NCI-H2227 (cell line): ENCODE measurements around the gene SLC37A1.

Source experiments
- DNase-seq: peaks from one replicate; lab custom pipeline; 2025; ENCODE audit not compliant: unreplicated experiment; lab: John Stamatoyannopoulos, UW

SLC37A1 gene

DNA sequence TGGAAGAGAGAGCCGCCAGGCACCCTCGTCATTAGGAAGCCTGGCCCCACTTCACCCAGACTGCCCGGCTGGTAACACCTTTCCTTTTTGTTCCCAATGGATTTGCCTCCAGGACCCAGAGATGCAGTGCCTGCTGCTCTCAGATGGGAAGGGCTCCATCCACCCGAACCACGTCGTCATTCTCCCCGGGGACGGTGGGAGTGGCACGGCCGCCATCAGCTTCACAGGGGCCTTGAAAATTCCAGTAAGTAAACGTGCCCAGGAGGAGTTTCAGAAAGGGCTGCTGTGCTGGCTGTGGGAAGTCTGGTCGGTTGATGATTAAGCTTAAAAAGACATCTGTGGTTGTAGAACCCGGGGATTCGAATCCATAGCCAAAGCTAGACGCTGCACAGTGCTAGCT lies 45.2 kb downstream of the SLC37A1 start:
- no peak for DNase-seq

DNA sequence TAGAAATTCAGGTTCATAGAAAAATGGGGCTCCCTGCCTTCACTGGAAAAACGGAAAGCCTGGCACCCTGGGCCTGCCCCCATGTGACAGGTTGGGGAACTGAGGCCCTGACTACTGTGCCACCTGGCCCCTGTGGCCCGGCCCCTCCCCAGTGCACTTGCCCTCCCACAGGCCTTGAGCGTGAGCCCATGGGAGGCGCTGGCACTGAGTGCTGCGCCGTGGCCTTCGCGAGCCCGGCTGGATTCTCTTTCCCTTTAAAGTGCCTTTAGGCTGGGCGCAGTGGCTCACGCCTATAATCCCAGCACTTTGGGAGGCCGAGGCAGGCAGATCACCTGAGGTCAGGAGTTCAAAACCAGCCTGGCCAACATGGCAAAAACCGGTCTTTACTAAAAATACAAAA lies 45.7 kb downstream of the SLC37A1 start:
- no peak for DNase-seq

DNA sequence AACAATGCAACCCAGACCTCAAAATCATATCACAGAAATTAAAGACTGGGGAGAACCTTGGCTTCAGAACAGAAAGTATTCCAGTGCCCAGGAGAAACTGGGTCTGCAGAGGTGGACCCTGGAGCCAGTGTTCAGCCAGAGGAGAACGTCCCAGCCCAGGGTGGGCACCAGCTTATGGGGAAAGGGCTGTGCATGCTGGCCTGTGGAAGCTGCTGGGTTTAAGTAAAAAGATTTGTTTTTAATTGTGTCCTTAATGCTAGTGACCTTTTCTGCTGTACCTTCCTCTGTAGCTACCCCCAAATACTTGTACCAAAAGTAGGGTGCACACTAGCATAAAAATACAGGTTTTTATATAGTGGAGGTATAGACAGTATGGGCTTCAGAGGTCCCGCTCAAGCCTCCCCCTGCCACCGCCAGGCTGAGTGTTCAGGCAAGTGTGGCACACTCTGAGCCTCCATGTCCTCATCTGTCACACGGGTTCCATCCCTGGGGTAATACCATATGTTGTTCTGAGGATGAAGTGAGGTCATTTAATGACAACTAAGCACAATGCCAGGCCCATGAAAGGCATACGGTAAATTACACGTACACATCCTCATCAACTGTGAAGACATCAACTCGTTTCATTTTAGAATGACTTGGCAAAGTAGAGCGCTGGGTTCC lies 47.0 kb downstream of the SLC37A1 start:
- no peak for DNase-seq

- DNase-seq, result no peak
Observed at GRCh38 chr21:42561762-42562650, 48.4 kb downstream of the SLC37A1 start.

DNA sequence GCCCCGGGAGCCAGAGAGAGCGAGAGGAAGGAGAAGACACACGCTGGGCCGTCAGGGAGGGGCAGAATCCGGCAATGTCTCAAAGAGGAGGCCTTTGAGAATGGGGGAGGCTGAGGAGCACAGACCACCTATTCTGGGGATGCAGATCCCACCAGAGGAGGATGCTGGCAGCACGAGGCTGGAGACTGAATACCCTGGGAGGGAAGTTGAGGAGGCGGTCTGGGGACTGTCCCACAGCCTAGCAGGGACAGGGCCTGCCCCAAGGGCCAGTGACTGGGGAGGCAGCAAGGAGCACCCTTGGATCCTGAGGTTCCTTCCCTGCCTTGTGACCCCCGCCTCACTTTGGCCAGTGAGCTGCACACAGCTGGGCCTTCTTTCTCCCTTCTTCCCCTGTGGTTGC lies 49.2 kb downstream of the SLC37A1 start:
- no peak for DNase-seq

DNA sequence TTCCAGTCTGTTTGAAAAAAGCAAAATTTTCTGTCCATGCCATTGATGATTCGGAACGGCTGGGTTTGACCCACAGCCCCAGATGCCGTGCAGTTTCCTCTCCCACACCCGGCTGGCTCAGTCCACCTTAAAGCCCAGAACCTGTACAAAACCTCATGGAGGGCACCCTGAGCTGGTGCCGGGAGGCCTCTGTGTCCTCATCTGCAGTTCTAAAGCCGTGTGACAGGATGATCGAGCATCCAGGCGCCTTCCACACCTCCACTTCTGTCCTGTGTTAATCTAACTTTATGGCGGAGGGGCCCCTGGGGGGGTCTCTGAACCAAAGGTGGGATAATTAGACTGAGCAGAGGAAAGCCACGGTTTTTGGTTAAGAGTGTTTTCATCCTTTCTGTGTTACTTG lies 49.6 kb downstream of the SLC37A1 start:
- DNase-seq, result no peak

DNA sequence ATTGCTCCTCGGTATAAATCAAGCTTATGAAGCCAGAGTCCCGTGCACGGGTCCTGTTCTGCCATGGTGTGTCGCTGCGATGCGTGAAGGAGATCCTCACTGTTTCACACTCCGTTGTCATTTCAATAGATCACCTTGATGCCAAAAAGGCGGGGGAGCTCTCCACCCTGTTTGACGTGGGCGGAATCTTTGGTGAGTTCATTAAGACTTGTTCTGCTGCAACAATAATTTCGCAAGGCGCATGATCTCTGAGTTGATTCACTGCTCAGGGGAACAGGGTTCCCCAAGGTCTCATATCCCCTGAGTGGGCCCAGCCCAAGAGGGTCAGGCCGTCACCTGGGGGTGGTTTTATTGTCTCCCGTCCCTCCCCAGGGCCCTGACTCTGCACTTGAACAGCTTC lies 50.0 kb downstream of the SLC37A1 start:
- no peak for DNase-seq

DNA sequence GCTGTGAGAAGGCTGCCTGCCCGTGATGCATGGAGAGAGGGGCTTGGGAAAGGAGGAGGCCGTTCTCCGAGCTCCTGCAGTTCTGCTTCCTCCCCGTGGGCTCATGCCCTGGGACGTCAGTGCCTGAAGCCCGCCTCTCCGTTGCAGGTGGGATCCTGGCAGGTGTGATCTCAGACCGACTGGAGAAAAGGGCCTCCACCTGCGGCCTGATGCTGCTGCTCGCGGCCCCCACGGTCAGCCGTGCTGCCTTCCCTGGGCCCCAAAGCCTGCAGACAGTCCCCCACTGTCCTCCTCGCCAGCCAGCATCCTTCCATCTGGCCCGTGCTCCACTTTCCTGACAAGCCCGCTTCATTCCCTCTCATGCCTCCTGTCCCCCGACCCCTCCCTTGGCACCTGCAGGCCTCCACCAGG lies 50.9 kb downstream of the SLC37A1 start:
- no peak for DNase-seq

DNA sequence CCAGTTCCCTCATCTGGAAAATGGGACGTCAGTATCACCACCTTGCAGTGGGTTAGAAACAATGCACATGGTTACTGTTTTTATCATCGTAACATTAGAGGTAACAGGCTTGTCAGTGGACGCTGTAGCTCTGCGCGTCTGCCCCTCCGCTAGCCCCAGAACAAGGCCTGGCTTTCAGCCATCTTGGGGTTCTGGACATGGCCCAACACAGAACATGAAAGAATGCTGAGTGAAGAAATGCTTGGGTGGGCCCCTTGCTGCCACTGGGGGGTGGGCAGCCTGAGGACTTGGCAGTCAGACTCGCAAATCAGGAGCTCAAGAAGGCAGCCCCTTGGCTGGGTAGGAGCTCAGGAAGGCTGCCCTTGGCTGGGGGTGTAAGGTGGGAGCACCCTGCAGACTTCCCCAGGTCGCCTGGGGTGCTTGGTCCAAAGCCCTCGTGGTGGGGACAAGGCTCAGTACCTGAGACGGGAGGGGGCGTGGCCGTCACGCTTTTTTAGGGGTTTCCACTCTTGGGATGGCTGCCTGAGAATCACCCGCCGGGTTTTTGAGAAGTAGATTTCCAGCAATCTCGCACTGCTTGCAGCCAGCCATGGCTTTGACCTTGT lies 51.7 kb downstream of the SLC37A1 start:
- no peak for DNase-seq

DNA sequence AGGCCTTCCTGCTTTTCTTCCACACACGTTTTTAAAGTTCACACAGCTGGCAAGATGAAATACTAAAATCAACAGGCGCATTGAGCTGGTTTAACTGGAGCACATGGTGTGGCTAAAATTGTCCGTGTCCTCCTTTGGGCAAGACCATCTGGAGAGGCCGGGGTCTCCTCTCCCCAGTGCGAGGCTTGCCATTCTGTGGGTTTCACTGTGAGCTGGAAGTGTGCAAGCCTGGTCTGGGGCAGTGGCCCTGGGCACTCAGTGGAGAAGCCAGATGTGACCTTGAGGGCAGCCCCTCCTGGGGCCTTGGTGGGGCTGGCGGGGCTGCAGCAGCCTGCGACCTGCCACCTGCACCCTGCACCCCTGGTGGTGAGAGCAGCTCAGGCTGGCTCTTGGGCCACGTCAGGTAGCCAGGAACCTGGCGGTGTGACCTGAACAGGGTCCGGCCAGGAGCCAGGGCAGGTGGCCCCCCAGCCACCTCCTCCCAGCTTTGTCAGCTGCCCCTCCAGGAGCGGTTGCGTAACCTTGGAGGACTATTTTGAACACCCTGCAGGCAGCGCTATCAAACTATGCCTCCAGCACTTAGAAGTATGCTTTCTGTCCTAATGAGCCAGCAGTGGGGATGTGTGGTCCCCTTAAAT lies 52.4 kb downstream of the SLC37A1 start:
- no peak for DNase-seq

DNA sequence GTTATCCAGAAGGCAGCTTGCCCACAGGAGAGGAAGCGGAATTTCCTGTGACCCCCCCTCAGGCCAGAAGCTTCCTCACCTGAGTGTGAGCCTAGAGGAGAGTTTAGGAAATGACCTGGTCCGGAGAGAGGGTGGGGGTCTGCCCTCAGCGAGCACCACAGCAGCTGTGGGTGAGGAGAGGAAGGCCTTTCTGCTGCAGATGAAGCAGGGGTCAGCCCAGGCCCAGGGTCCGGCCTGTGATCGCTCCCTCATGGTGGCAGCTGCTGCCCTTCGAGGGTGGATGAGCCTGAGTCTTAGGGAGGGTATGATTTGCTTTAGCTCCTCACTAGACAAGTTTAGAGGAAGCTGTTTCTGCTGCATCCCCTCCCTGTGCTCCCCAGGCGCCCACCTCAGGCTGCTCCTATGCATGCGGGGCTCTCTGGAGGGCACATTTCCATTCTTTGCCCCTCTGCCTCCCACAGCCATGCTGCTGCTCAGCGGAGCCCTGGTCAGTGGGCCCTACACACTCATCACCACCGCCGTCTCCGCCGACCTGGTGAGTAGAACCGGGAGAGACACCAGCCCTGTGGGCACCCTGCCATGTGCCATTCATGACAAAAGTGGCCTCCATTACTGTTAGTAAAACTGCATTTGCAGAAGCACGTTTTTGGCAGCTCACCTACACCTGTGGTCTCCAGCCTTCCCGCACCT lies 53.0 kb downstream of the SLC37A1 start:
- no peak for DNase-seq

GRCh38 chr21:42567214-42567555 lies 53.5 kb downstream of the SLC37A1 start:
- no peak for DNase-seq

GRCh38 chr21:42567861-42568260 lies 54.2 kb downstream of the SLC37A1 start:
- DNase-seq, result no peak

DNA sequence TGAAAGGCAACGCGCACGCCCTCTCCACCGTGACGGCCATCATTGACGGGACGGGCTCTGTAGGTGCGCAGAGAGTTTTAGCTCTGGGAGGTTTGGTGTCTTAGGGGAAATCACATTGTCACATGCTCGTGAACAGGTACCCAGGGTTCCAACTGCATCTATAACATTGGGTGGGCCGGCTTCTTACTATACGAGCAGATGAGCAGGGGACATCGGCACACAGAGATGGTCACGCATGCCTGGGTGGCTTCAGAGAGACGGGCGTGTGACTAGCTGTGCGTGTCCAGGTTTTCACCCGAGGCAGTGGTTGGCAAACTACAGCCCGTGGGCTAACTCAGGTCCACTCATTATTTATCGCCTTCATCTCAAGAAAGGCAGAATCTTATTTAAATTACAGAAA lies 54.7 kb downstream of the SLC37A1 start:
- DNase-seq, result no peak

DNA sequence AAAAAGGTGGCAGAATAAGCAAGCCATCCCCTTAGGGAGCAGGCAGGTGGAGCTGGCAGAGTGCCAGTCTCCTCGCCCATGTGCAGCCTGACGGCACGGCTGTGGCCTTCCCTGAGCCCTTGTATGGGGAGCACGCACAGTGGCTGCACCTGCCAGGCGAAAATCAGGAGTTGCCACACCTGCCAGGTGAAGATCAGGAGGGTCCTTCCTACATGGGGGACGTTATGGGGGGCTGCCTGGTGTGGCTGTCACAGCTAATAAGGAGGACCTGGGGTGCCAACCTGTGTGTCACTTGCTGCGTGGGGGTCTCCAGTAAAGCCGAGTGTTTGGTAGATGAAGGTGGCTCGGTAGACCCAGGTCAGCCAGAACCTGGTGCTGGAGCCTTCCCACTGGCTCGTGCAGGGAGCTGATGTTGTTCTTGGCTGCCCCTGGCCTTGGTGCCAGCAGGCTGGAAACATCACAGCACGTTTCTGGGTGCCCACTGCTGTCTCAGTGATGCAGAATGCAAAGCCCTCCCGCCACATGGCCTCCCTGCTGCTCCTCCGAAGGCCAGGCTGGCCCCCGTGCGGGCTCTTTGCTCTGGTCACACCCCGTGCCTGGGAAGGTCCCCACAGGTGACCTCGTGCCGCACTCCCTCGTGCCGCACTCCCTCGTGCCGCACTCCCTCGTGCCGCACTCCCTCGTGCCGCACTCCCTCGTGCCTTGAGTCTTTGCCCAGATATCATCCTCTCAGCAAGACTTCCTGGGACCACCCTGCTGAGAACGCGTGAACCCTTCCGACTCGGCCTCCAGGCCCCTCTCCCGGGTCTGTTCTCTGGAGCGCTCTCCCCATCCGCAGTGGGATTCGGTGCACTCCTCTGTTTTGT lies 55.4 kb downstream of the SLC37A1 start:
- no peak for DNase-seq

DNA sequence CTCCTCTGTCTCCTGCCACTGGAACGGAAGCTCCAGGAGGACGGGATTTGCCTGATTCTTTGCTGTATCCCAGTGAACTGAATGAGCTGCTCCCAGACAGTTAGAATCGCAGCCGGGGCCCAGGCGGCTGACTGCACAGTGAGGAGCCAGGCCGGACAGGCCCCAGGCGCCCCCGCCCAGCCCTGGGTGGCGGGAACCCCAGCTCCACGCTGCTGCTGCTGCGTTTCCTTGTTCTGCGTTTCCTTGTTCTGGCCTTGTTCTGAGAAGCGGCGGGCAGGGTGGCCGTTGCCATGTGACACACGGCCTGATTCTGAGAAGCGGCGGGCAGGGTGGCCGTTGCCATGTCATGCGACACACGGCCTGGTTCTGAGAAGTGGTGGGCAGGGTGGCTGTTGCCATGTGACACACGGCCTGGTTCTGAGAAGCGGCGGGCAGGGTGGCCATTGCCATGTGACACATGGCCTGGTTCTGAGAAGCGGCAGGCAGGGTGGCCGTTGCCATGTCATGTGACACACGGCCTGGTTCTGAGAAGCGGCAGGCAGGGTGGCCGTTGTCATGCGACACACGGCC lies 56.2 kb downstream of the SLC37A1 start:
- DNase-seq, result no peak

- DNase-seq, result no peak
Observed at GRCh38 chr21:42570362-42570761, 56.7 kb downstream of the SLC37A1 start.

DNA sequence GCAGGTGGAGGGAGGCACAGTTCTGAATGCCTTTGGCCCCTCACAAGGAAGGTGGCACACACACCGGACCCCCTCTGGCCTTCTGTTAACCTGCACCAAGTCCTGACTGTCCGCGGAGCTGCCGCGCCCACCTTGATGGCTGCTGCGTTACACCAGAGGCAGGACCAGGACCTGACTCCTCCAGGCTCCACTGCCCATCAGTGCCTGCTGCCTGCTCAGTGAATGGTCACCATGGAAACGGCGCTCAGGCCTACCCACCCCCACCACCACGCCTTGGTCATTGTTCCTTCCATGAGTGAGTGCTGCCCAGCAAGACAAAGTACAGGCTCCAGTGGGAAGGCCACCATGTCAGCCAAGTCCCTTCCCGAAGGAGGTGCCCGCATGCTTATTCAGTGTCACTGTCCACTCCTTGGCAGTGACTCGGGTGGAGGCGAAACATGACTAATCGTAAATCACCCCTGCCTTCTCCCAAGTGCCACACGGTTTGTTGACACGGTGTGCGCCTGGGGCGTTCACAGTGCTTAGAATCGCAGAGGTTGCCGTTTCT lies 57.3 kb downstream of the SLC37A1 start:
- peak; percentile 93 for DNase-seq

- DNase-seq, result peak; percentile 76
Observed at GRCh38 chr21:42571391-42572150, 57.9 kb downstream of the SLC37A1 start.
